ENCODE measurements around the gene CYBA. TPM values are rescaled to one million over a fixed set of nuclear protein-coding genes. Genes with fewer than 3 reads are reported as not detected.
"Not testable (repeated sequence)": the region's sequence is repeated elsewhere in the genome, so short reads cannot be mapped to it uniquely, and the experiment has no call there.

Gene CYBA
- total RNA-seq, 1 donor from 2014 or later = 222 TPM

DNA sequence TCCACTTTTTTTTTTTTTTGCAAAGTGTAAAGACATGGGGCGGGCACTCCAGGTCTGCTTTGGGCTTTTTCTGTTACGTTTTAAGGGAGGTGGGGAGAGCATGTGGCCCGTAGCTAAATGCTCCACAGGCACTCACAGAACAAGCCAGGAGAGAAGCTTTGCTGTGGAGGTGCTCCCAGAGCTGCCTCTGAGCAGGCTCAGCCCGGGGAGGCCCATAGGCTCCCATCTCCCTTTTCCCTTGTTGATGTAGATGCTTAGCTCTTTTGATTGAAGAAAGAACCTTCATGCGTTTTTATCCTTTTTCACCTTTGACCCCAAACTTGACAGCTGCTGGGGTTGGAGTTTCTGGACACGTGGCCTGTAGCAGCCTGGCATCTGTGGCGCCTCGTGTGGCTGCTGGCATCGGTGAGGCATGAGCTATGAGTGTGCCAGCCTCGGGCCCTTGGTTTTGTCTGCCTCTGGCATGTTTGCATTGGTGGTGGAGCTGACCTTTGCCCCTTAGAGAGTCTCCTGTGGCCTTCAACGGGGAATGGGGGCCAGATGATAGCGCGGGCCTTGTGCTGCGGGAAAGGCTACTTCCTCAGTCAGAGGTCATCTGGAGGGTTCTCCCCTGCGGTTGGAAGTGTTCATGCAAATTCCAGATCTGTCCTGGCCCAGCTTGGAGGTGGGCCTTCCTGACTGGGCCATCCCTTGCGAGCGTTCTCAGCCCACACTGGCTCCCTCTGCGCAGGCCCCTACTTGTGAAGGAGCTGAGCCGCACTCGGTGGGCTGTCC lies 32.5 kb downstream of the CYBA start:
- H3K36me3 Mint-ChIP-seq (ENCODE audit: low read depth) = peaks cover 26% of the 10 kb centered on the region
- no peaks in the 10 kb centered on the region for H3K27me3 Mint-ChIP-seq
- no peak overlapping the region for H3K27ac Mint-ChIP-seq
- no peaks in the 10 kb centered on the region for H3K9me3 Mint-ChIP-seq
- intact Hi-C loops (cut with micrococcal nuclease) = no loop called here
- H3K4me1 Mint-ChIP-seq = peaks cover 17% of the 10 kb centered on the region
- no peak overlapping the region for H3K4me3 Mint-ChIP-seq
- no peak for DNase-seq

DNA sequence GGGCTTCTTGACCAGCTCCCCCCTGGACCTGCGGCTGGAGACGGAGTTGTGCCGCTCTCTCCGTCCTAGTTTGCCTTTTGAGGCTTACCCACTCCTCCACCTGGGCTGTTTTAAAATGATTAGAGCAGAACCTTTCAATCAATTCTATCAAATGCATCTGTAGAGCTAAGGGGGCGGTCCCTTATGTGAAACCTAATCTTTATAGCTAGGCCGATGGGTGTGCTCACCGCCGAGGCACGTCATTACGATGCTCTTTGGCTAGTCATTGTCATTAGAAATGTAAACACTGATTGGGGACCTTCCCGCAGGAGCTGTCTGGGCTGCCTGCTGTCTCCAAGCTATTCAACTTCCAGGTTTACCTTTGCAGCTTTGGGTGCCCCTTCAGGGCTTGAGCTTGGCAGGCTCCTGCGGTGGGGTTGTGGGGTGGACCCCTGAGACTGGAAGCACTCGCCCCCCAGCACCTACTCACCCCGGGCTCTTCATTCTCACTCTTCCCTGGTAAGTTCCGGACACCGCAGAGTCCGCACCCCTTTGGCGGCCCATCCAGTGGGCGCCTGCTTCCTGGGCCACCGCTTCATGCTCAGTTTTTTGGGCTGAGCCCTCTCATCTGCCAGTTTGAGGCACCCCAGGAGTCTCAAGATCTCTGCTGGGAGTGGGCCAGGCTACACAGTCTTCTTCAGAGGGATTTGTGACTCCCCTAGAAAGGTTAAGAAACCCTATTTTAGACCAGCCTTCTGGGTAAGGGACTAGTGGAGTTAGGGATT lies 33.4 kb downstream of the CYBA start:
- Mint-ChIP-seq H3K36me3 (ENCODE audit: low read depth) (peaks cover 26% of the 10 kb centered on the region), H3K27me3 (no peaks in the 10 kb centered on the region), H3K4me3 (no peak overlapping the region), H3K4me1 (peaks cover 17% of the 10 kb centered on the region), H3K27ac (no peak overlapping the region), H3K9me3 (no peaks in the 10 kb centered on the region)
- no peak for DNase-seq
- intact Hi-C loops (cut with micrococcal nuclease) = no loop called here

DNA sequence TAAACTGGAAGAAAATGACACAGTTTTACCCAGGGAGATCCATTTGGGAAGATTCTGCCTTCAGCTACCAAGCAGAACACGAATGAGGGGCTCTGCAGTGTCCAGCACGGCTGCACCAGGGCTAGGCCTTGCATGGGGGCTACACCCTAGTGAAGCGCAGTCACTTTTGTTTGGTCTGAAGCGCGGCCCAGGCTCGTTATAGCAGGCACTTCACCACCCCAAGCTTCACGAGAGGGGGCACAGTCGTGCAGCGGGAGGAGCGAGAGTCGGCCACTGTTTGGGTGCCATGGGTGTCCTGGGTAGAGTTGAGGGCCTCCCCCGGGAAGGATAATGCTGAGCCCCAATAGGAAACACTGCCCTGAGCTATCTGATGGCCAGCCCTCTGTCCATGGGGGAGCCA lies 34.1 kb downstream of the CYBA start:
- no peak overlapping the region for H3K27ac Mint-ChIP-seq
- intact Hi-C loops (cut with micrococcal nuclease) = no loop called here
- no peak for DNase-seq
- H3K9me3 Mint-ChIP-seq = no peaks in the 10 kb centered on the region
- no peak overlapping the region for H3K4me3 Mint-ChIP-seq
- no peaks in the 10 kb centered on the region for H3K27me3 Mint-ChIP-seq
- peaks cover 24% of the 10 kb centered on the region for H3K36me3 Mint-ChIP-seq (ENCODE audit: low read depth)
- peaks cover 17% of the 10 kb centered on the region for H3K4me1 Mint-ChIP-seq

DNA sequence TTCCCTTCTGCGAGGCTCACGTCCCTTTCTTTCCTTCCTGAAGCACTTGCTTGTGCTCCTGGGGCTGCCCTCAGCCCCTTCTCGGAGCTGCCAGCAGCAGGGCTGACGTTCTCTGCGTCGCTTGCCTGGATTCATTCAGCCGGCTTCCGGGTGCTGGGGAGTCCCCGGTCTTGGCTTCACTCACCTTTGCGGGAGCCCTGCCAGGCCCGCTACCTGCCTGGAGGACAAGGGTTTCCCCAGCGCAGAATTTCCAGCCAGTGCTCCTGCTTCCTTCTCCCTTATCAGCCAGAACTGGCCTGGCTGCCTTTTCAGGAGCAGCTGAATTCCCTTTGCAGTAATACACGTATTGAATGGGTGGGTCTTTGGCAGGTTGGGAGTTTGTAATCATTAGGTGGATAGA lies 34.5 kb downstream of the CYBA start:
- peaks cover 17% of the 10 kb centered on the region for H3K4me1 Mint-ChIP-seq
- no peaks in the 10 kb centered on the region for H3K27me3 Mint-ChIP-seq
- DNase-seq = no peak
- no peak overlapping the region for H3K4me3 Mint-ChIP-seq
- intact Hi-C loops (cut with micrococcal nuclease) = no loop called here
- peaks cover 24% of the 10 kb centered on the region for H3K36me3 Mint-ChIP-seq (ENCODE audit: low read depth)
- no peak overlapping the region for H3K27ac Mint-ChIP-seq
- no peaks in the 10 kb centered on the region for H3K9me3 Mint-ChIP-seq

- H3K36me3 Mint-ChIP-seq (ENCODE audit: low read depth) = peaks cover 27% of the 10 kb centered on the region
These were observed 35.9 kb downstream of the CYBA start for GRCh38 chr16:88614818-88615580.

GRCh38 chr16:88613911-88614817 lies 36.7 kb downstream of the CYBA start:
- DNase-seq = no peak
- no peak overlapping the region for H3K4me3 Mint-ChIP-seq
- peaks cover 5% of the 10 kb centered on the region for H3K4me1 Mint-ChIP-seq
- H3K9me3 Mint-ChIP-seq = no peaks in the 10 kb centered on the region
- intact Hi-C loops (cut with micrococcal nuclease) = no loop called here
- H3K36me3 Mint-ChIP-seq (ENCODE audit: low read depth) = peaks cover 27% of the 10 kb centered on the region
- H3K27me3 Mint-ChIP-seq = no peaks in the 10 kb centered on the region
- no peak overlapping the region for H3K27ac Mint-ChIP-seq

More at GRCh38 chr16:88614818-88615580, 35.9 kb downstream of the CYBA start:
- no peak for DNase-seq
- Mint-ChIP-seq H3K4me1 (peaks cover 14% of the 10 kb centered on the region), H3K4me3 (no peak overlapping the region), H3K27me3 (no peaks in the 10 kb centered on the region), H3K9me3 (no peaks in the 10 kb centered on the region), H3K27ac (no peak overlapping the region)
- intact Hi-C loops (cut with micrococcal nuclease) = no loop called here

DNA sequence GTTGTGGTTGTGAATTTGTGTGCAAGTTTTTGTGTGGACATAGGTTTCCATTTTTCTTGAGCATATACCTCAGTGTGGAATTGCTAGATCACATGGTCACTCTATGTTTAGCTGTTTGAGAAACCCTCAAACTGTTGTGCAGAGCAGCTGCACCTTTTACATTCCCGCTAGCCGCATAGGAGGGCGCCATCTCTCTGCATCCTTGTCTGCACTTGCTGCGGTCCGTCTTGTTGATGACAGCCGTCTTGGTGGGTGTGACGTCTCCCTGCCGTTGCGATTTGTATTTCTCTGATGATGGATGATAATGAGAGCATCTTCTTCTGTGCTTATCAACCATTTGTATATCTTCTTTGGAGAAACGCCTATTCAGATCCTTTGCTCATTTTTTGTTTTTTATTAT lies 37.6 kb downstream of the CYBA start:
- no peaks in the 10 kb centered on the region for H3K9me3 Mint-ChIP-seq
- H3K27ac Mint-ChIP-seq = no peak overlapping the region
- H3K4me1 Mint-ChIP-seq = peaks cover 2% of the 10 kb centered on the region
- no peaks in the 10 kb centered on the region for H3K27me3 Mint-ChIP-seq
- no peak for DNase-seq
- H3K4me3 Mint-ChIP-seq = no peak overlapping the region
- H3K36me3 Mint-ChIP-seq (ENCODE audit: low read depth) = peaks cover 30% of the 10 kb centered on the region
- intact Hi-C loops (cut with micrococcal nuclease) = no loop called here

GRCh38 chr16:88610909-88611812 lies 39.7 kb downstream of the CYBA start:
- Mint-ChIP-seq H3K4me1 (peaks cover 2% of the 10 kb centered on the region), H3K9me3 (no peaks in the 10 kb centered on the region), H3K4me3 (no peak overlapping the region), H3K27me3 (no peaks in the 10 kb centered on the region), H3K27ac (no peak overlapping the region), H3K36me3 (ENCODE audit: low read depth) (peaks cover 42% of the 10 kb centered on the region)
- intact Hi-C loops (cut with micrococcal nuclease) = no loop called here
- DNase-seq = no peak

DNA sequence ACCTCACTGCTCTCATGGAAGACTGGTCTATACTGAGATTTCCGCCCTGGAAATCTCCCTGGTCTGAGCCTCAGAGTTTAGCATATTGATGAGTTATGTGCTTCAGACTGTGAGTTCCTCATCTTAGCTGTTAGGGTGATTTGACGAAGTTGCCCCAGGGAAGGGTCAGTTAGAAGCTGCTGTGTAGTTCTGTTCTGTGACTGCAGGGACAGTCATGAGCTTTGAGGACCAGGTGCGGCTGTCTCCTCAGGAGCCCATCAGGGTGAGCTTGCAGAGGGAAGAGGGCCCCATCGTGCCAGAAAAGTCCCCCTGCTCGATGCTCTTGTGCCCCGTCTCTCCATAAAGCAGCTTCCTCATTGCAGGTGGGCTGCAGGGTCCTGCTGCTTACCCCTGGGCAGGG lies 40.8 kb downstream of the CYBA start:
- Mint-ChIP-seq H3K27me3 (no peaks in the 10 kb centered on the region), H3K9me3 (no peaks in the 10 kb centered on the region), H3K36me3 (ENCODE audit: low read depth) (peaks cover 41% of the 10 kb centered on the region), H3K4me3 (no peak overlapping the region), H3K27ac (no peak overlapping the region), H3K4me1 (peaks cover 2% of the 10 kb centered on the region)
- intact Hi-C loops (cut with micrococcal nuclease) = no loop called here
- DNase-seq = no peak

- DNase-seq; intact Hi-C loops (cut with micrococcal nuclease); H3K27ac Mint-ChIP-seq; H3K9me3 Mint-ChIP-seq; H3K4me1 Mint-ChIP-seq; H3K27me3 Mint-ChIP-seq; H3K4me3 Mint-ChIP-seq: not testable (repeated sequence)
- peaks cover 40% of the 10 kb centered on the region for H3K36me3 Mint-ChIP-seq (ENCODE audit: low read depth)
These were observed 41.4 kb downstream of the CYBA start for GRCh38 chr16:88609426-88609825.

- Mint-ChIP-seq H3K4me3 (no peak overlapping the region), H3K27me3 (no peaks in the 10 kb centered on the region), H3K36me3 (ENCODE audit: low read depth) (peaks cover 34% of the 10 kb centered on the region), H3K4me1 (peaks cover 2% of the 10 kb centered on the region), H3K9me3 (no peaks in the 10 kb centered on the region), H3K27ac (no peak overlapping the region)
- intact Hi-C loops (cut with micrococcal nuclease) = no loop called here
- DNase-seq = no peak
These were observed 42.8 kb downstream of the CYBA start for GRCh38 chr16:88608076-88608475.

- intact Hi-C loops (cut with micrococcal nuclease) = no loop called here
- Mint-ChIP-seq H3K4me1 (peaks cover 2% of the 10 kb centered on the region), H3K36me3 (ENCODE audit: low read depth) (peaks cover 38% of the 10 kb centered on the region), H3K27me3 (no peaks in the 10 kb centered on the region), H3K27ac (no peak overlapping the region), H3K4me3 (no peak overlapping the region), H3K9me3 (no peaks in the 10 kb centered on the region)
- no peak for DNase-seq
These were observed 44.6 kb downstream of the CYBA start for GRCh38 chr16:88606148-88606757.

Measured in activated CD4-positive, alpha-beta T cell treated with anti-CD3 and anti-CD28 coated beads, Interleukin-2, amount 10 ng/mL, durations not matched to agents 24 days and 14 days (primary cell).